Measurements from ENCODE around the gene COL4A2.

GRCh38 chr13:110340812-110341444, 33.8 kb downstream of the COL4A2 start:
- TF ChIP-seq, protein P1, sequence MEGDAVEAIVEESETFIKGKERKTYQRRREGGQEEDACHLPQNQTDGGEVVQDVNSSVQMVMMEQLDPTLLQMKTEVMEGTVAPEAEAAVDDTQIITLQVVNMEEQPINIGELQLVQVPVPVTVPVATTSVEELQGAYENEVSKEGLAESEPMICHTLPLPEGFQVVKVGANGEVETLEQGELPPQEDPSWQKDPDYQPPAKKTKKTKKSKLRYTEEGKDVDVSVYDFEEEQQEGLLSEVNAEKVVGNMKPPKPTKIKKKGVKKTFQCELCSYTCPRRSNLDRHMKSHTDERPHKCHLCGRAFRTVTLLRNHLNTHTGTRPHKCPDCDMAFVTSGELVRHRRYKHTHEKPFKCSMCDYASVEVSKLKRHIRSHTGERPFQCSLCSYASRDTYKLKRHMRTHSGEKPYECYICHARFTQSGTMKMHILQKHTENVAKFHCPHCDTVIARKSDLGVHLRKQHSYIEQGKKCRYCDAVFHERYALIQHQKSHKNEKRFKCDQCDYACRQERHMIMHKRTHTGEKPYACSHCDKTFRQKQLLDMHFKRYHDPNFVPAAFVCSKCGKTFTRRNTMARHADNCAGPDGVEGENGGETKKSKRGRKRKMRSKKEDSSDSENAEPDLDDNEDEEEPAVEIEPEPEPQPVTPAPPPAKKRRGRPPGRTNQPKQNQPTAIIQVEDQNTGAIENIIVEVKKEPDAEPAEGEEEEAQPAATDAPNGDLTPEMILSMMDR (conservative IDR thresholded peaks at IDR 0.05; ENCODE audit: low read length): no peak
- no peak for TF ChIP-seq EZH2phosphoT487 (IDR thresholded peaks at IDR 0.05; ENCODE audit: borderline replicate concordance)
